ENCODE results near the gene TAF4B.
"Not testable (repeated sequence)": the region's sequence is repeated elsewhere in the genome, so short reads cannot be mapped to it uniquely, and the experiment has no call there.

Gene TAF4B

DNA sequence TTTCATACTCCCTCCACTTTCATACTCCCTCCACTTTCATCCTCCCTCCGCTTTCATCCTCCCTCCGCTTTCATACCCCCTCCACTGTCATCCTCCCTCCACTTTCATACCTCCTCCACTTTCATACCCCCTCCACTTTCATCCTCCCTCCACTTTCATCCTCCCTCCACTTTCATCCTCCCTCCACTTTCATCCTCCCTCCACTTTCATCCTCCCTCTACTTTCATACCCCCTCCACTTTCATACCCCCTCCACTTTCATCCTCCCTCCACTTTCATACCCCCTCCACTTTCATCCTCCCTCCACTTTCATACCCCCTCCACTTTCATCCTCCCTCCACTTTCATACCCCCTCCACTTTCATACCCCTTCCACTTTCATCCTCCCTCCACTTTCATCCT, 77.0 kb downstream of the TAF4B start:
- DNase-seq (ENCODE audit: low read depth in 1 of 2, low spot score in 1 of 2) = not testable (repeated sequence)

DNA sequence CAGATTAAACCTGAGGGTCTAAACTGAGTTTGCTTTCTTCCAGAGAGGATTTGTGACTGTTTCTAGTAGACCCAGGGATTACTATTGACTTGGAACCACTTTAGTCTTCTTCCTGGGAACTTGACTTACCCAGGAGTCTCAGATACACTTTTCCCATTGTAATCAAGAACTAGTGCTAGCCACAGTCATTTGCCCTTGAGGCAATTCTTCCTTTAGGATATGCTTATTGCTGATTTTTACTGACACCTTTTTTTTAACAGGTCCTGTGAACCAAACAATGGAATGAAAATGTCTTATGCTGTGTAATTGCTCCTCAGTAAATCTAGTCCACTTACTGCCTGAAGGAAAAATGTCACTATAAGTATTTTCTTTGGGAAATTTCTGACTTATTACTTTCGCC, 78.3 kb downstream of the TAF4B start:
- no peak for DNase-seq (ENCODE audit: low read depth in 1 of 2, low spot score in 1 of 2)

DNA sequence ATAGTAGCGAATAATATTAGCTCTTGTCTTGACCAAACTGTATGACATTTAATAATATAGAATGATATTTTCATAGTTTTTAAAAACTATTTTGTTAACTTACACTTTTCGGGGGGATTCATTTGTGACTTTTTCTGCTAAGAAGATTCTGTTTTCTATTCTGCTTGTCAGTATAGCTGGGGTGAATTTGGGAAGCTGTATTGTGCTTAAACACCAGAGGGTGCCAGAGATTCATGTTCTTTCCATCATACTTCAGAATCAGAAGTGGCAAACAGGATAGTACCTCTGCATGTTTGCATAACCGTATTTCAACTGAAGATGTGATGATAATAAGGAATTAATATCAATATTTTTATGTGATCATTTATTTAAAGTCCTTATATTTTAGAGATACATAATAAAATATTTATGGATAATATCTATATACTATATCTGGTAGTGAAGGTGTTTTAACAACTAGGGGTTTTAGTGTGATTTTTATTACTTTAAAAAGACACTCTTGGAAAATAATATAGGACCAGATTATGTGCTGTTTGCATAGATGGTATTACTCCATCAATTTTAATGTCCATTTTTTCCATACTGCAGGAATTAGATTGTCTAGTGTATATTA, 81.0 kb downstream of the TAF4B start:
- no peak for DNase-seq (ENCODE audit: low read depth in 1 of 2, low spot score in 1 of 2)

DNA sequence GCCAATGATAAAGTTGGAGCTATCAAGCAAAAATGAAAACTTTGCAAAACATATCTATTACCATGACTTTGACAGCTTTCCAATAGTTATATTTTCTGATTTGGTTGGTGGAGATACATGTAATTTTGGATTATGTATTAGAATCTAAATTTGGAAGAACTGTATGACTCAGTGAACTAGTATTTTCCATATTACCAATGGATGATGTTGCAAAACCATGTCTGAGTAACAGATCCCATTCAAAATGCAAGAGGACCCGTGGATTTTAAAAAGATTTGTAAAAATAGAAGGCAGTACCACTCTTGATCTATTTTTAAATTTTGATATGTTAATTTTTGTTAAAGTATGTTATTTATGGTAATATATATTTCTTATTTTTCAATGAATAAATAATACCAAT, 83.0 kb downstream of the TAF4B start:
- no peak for DNase-seq (ENCODE audit: low read depth in 1 of 2, low spot score in 1 of 2)

GRCh38 chr18:26312199-26312598, 86.0 kb downstream of the TAF4B start:
- no peak for DNase-seq (ENCODE audit: low read depth in 1 of 2, low spot score in 1 of 2)

GRCh38 chr18:26317398-26317797, 91.2 kb downstream of the TAF4B start:
- DNase-seq (ENCODE audit: low read depth in 1 of 2, low spot score in 1 of 2) = no peak

DNA sequence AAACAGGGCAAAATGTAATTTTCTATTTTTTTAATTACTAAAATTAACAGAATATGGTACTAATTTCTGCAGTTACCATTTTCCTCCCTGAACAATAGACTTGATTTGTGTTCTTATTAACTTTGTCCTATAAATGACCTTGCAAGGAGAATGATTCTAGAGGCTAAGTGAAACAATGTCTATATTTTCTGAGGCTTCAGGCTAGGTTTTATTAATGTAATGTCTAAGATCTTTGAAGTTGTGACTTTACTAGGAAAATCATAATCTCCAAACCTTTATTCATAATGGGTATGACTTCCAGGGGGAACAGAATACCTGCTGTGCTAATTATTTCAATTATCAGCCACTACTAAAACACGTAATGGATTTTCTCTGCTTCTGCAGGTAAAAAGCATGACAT, 94.4 kb downstream of the TAF4B start:
- no peak for DNase-seq (ENCODE audit: low read depth in 1 of 2, low spot score in 1 of 2)

- no peak for DNase-seq (ENCODE audit: low read depth in 1 of 2, low spot score in 1 of 2)
These were observed 96.8 kb downstream of the TAF4B start for GRCh38 chr18:26322890-26323653.

- no peak for DNase-seq (ENCODE audit: low read depth in 1 of 2, low spot score in 1 of 2)
These were observed 99.5 kb downstream of the TAF4B start for GRCh38 chr18:26325771-26326170.

GRCh38 chr18:26327062-26327461, 100.8 kb downstream of the TAF4B start:
- no peak for DNase-seq (ENCODE audit: low read depth in 1 of 2, low spot score in 1 of 2)

- DNase-seq (ENCODE audit: low read depth in 1 of 2, low spot score in 1 of 2) = no peak
These were observed 106.7 kb downstream of the TAF4B start for GRCh38 chr18:26332991-26333390.

DNA sequence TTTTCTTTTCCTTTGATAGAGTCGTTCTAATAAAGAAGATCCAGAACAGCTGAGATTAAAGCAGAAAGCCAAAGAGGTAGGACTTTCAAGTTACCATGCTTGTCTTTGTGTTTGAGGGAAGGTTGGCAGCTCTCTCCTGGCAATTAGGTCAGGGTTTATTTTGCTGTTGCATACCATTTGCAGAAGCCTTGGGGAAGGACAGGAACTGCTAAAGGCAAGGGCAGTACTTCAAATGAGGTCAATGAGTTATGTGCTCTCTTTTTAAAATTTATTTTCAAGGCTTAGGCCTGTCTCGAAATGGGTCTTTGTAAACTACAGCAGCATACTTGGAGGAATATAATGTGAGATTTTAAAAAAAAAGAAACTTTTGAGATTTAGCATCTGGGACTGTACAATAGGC, 108.9 kb downstream of the TAF4B start:
- DNase-seq (ENCODE audit: low read depth in 1 of 2, low spot score in 1 of 2) = no peak

DNA sequence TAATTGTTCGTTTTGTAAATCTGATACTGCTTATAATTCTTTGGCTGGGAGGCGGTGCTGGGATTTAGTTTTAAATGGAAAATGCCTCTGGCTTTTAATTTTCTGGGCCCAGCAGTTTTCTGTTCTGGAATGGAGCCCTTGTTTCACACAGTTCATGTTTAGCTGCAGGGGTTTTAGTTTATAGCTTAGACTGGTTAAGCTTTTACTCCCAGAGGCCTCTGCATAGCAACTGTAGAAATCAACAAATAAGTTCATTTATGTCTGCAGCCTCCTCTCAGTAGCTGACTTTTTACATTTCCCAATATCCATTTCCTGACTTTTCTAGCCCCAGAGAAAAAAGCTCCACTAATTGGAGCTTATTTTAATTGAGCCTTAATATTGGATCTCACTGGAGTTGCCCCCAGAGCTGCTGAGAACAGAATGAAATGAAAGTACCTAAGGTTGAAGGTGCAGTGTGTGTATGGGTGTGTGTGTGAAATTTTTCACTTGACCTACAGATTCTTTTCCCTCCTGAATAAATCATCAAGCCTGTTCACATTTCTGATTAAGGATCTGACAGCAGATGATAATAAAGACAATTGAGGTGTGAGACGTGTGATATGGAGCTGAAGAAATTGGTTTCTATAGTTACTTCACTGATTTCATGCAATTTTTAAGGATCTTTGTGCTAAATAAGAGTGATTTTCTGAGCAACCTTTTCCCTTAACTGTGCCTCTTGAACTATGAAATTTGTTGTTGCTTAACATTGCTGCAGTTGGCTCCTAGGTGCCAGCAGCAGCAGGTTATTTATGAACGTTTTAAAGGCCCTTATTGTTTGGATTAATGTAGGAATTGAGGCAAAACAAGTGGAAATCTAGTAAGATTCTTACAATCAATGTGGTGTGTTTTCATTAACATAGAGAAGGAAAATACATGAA, 109.6 kb downstream of the TAF4B start:
- DNase-seq (ENCODE audit: low read depth in 1 of 2, low spot score in 1 of 2) = no peak

DNA sequence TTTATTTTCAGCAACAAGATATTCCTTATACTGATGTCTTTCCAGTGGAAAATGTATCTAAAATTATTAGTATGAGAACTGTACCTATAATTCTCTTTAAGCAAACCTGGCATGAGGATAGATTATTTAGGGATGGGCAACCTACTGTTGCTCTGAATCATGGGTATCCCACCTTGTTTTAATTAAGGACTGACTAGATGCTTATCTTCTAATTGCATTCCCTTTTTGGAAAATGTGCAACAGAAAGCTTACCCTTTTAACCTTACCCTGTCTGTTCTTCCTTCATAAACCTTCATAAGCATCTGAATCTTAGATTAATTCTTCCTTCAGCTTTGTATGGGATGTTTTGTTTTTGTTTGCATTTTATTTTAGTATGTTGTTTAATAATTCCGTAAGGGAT, 110.3 kb downstream of the TAF4B start:
- DNase-seq (ENCODE audit: low read depth in 1 of 2, low spot score in 1 of 2) = no peak

DNA sequence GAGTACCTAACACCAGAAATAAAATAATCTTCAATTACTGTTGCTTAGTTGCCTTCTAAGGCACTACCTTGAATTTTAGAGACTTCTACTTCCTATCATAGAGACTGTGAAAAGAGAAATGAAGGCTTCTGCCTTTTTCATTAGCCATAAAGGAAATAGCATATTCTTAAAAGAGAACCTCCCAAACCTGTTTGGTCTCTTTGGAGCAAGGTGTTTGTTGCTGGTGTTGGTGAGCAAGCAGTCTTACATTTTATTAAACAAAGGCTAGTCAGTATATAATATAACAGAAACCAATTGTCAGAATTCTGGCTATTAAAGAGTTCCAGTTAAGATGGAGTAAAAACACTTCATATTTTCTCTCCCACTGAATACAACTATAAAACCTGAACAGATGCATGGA, 116.4 kb downstream of the TAF4B start:
- DNase-seq (ENCODE audit: low read depth in 1 of 2, low spot score in 1 of 2) = no peak

- DNase-seq (ENCODE audit: low read depth in 1 of 2, low spot score in 1 of 2) = no peak
These were observed 124.7 kb downstream of the TAF4B start for GRCh38 chr18:26350961-26351360.

GRCh38 chr18:26356045-26356785, 130.0 kb downstream of the TAF4B start:
- no peak for DNase-seq (ENCODE audit: low read depth in 1 of 2, low spot score in 1 of 2)

GRCh38 chr18:26357960-26358359, 131.7 kb downstream of the TAF4B start:
- no peak for DNase-seq (ENCODE audit: low read depth in 1 of 2, low spot score in 1 of 2)

DNA sequence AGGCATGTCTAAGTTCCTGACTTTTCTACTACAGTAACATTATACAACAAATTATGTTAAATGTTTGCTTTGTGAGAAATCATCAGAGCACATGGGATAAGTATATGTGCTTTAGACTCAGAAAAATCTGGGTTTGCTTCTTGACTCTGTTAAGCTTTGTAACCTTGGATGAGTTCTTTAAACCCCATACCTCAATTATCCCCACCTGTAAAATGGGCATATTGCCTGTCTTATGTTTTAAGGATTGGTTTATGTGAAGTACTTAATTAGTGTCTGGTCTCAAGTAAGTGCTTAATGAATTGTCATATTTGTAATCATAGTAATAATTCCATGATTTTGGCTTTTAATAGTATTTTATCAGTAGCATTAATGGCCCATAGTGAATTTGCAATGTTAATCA, 135.8 kb downstream of the TAF4B start:
- no peak for DNase-seq (ENCODE audit: low read depth in 1 of 2, low spot score in 1 of 2)

DNA sequence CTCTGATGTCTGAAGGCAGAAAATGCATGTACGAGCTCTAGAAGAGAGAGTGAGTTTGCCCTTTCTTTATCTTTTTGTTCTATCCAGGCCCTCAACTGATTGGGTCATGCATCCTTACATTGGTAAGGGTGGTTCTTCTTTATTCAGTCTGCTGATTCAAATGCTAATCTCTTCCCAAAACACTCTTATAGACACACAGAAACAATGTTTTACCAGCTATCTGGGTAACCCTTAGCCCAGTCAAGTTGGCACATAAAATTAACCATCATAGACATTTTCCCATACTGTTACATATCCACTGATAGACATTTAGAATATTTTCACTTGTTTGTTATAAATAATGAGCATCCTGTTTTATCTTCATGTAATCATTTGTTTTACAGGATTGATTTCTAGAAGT, 141.2 kb downstream of the TAF4B start:
- no peak for DNase-seq (ENCODE audit: low read depth in 1 of 2, low spot score in 1 of 2)

GRCh38 chr18:26370037-26370436, 143.8 kb downstream of the TAF4B start:
- DNase-seq (ENCODE audit: low read depth in 1 of 2, low spot score in 1 of 2) = no peak

Measured in activated CD4-positive, alpha-beta T cell treated with anti-CD3 and anti-CD28 coated beads, Interleukin-2, amount 50 U/mL, for 24 hours (primary cell).